GM19455 (cell line): ENCODE data around the gene TMEM108.

Source experiments
- ATAC-seq: cut with Tn5 transposase; IDR thresholded peaks from one replicate; pipeline ENCODE4 v1.9.1; 2021; ENCODE audit not compliant: unreplicated experiment

The TMEM108 gene

DNA sequence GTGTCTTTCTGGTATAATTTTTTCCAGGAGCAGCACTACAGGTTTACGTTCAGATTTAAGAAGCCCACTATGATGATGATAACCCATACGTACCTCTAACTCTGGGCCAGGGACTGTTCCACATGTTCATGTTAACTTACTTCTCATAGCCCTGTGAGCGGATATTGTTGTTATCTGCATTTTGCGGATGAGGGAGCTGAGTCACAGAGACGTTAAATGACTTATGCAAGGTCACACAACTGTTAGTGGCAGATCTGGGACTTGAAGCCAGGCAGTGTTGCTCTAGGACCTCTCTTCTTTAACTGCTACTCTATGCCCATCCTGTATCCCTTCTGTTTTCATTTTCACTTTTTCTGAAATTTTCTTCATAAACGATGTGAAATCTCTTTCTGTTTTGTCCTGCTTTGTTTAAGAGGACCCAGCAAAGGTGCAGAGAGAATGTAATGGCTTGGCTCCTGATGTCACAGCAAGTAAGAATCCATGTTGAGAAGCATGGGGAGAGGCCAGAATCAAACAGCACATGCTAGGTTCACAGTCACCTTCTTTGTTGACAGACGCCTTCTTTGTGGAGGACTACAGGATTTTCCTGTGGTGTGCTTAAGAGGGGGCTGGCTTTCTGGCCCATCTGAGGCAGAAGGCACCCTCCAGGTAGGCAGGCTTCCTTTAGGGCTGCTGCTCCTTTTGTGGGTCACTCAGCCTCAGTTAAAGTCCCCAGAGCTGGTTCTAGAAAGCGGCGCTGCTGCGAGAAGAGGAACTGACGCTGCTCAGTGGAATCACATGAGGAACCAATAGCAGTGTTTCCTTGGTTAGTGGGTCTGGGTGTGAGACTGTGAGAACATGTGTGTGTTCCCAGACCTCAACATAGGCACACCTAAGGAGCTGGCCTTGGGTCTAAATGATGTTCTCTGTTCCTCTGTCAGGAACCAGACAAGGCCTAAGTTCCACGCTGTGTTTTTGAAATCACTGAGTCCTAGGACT, 121.6 kb downstream of the TMEM108 start:
- no peak for ATAC-seq

DNA sequence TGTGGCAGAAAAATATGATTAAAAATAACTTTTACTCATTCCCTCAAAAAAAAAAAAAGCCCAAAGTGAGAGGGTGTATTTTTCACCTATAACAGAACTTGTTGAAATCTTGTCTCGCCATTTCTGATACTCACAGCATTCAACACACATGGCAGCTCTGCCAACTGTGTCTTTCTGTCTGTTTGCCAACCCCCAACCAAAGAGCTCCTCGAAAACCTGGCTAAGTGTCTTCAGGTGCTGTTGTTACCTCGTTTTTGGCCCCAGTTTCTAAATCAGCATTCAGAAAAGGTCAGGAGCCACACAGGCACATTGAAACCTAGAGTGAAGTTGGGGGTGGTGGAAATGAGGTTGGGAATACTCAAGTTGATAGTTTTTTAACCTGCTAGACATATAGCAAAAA, 123.5 kb downstream of the TMEM108 start:
- no peak for ATAC-seq

DNA sequence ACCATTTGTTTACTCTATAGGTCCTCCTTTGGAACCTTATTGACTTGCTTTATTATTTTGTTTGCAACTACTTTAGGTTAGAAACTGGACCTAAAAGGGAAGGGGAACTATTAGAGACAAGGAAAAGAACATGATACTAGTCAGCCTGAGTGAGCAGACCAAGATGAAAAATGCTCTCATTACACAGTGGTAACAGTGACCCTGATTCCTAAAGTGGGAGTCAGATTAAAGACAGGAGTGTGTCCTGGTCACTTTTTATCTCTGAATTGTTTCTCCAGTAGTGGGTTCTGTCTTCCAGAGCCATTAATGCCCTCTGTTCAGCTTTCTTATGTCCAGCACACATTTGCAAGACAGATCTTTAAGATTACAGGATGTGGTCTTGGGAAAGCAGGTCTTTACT, 124.1 kb downstream of the TMEM108 start:
- no peak for ATAC-seq

DNA sequence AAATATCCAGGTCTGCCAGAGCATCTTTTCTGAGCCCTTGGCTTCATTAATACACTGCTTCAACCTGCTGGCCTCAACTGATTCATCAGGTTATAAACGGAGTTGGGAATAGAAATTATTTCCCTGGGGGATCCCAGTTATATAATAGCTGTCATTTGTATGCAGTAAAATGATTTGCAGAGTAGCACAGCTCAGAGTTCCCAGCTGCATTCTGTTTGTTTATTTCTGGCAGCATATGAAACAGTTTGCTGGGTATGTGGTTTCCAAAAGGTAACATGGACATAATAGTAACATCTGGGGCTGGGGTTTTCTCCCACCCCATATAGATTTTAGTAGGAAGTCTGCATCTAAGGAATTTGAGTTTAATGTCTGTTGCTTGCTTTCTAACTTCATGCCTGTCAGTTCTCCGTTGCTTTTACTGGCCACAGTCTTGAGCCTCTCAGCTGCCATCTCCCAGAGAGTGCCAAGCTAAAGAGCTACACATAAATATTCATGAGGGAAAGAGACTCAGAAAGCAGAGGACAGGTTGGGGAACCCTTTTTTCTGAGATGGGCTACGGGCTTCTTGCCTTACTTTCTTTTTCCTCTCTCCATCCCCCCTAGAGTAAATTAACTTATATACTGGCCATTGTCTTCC, 124.6 kb downstream of the TMEM108 start:
- ATAC-seq, result no peak

DNA sequence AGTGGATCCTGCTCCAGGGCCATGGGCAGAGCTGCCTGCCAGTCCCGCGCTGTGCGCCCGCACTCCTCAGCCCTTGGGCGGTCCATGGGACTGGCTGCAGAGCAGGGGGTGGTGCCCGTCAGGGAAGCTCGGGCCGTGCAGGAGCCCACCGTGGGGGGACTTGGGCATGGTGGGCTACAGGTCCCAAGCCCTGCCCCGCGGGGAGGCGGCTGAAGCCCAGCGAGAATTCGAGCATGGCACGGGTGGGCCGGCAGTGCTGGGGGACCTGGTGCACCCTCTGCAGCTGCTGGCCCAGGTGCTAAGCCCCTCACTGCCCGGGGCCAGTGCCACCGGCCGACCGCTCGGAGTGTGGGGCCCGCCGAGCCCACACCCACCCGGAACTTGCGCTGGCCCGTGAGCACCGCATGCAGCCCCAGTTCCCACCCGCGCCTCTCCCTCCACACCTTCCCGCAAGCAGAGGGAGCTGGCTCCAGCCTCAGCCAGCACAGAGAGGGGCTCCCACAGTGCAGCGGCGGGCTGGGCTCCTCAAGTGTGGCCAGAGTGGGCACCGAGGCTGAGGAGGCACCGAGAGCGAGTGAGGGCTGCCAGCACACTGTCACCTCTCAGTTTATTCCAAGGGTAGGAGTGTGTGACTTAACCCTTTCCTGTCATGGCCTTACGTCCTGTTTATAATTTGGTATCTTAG, 129.3 kb downstream of the TMEM108 start:
- ATAC-seq, result no peak

DNA sequence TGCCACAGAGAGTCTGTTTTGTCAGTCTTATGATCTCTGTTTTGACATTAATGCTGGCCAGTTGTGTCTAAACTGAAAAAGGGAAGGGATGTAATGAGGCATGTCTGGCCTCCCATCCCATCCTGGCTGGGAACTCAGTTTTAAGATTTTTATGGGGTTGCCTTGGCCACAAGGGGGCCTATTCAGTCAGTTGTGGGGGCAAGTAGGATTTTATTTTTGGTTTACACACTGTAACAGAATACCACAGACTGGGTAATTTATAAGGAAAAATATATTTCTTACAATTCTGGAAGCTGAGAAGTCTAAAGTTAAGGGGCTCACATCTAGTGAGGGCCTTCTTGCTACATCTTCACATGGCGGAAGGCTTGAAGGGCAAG, 129.8 kb downstream of the TMEM108 start:
- ATAC-seq, result no peak

DNA sequence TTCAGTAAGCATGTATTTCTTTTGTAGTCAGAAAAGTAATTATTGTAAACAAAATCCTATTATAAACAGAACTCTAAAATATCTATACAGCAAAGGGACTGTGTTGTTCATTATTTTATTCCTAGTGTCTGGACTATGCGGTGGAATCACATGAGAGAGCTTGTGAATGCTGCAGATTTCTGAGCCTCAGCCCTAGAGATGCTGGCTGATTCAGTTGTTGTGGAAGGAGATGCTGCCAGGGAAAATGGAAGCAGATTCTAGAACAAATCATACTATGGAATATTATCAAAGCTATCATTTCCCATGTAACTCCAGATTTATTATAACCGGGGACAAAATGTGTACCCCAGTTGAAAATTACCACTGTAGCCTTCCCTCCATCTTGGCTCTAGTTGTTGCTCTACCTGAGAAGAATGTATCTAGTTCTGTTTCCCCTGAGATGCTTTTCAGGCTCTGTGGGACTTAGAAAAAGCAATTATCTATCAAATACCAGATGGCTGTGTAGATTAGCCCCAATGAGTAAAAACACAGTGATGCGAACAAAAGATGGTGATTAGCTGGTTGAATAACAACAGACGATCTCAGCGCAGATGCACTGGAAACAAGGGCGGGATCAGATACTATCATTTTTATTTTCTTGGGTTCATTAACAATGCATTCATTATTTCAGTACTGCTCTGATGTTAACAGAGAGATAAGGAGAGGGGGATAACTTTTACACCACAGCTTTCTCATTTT, 131.3 kb downstream of the TMEM108 start:
- ATAC-seq, result no peak

DNA sequence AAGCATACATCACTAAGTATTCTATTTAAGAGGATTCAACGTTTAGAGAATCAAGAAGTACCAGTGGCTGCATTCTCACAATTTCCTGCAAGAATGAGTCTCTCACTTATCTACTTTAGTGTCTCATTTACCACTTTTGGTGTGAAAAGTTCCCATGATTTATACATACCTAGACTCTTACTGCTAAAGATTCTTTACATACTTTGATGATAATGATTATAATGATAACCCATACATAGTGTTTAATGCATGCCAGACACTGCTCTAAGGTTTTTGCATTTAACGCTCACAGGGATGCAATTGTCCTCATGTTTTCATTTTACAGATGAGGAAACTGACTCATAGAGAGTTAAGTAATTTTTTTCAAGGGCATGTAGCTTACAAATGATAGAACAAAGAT, 133.6 kb downstream of the TMEM108 start:
- no peak for ATAC-seq

DNA sequence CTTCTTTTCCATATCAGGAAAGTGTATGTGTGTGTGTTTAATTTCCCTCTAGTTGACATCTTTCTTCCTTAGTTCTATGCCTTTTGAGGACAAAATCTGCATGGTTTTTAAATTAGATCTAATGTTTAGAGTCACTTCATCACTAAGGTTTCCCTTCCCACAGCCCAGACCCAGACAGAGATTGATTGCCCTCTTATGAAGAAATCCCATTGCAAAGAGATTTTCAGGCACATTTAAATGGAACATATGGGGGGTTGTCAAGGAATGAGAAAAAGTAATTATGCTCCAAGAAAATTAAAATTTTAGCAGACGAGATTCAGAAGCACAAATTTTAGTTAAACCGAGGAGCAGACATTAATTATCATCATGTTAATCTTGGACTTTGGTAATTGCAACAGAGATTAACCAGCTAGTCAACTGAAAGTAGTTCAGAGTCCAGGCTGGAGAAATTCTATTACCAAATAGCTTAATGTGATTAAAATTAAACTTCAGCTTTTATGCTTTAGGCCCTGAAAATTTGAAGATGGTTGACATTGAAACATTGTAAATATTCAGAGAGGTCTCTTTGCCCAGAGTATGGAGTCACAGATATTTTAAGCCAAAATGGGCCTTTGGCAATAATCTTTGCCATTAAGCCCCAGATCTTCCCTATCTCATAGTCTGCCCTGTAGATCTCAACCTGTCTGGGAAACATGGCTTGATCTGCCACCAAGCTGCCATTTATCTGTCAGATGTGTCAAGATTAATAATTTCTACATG, 143.4 kb downstream of the TMEM108 start:
- ATAC-seq, result no peak

DNA sequence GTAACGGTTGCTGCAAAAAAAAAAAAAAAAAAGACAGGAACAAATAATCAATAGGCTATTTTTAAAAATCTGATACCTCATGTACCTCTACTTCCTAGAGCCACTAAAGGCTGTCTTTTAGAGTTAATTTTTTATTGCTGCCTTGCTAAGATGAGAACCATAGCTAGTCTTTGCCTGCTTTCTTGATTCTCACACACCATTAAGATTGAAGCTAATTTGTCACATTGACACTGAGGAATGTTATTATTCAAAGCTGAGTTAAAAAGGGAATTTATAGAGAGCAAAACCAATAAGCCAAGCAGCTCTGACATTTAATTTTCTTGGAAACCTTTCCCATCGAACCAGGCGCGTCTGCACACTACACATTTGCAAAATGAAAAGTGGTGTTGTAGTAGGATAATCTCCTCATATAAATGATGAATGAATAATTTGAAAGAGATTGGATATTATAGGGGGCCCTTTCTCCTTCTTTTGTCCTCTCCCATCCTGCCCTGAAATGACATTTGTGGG, 149.7 kb downstream of the TMEM108 start:
- no peak for ATAC-seq

DNA sequence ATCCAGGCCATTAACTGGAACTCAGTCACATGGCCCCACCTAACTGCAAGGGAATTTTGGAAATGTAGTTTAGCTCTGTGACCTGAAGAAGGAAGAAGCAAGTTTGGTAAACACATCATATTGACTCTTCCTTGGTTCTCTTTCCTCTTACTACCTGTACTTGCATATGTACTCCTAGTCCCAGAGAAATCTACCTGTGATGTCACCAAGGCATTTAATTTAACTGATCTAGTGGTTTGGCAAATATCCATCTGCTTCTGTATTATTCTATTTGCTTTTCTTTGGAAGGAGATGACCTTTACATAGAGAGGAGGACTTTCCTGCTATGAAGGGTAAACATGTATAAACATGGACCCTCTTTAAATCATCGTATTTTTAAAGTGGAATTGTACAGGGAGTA, 150.8 kb downstream of the TMEM108 start:
- no peak for ATAC-seq

DNA sequence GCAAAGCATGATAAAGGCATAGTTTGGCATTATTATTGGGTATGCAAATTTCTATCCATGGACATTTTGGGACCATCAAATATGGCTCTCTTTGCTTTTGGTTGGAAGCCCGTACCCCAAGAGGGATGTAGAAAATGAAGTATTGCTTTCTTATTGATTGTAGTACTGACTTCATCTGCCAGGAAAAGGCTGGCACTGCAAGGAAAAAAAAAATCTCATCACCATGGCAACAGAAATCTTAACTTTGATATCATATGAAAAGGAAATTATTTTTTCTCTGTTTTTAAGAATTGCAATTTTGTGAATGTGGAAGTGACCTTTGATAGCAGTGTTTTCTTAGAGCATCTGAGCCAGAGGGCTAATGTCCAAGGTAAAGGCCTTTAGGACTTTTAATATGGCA, 151.7 kb downstream of the TMEM108 start:
- no peak for ATAC-seq

DNA sequence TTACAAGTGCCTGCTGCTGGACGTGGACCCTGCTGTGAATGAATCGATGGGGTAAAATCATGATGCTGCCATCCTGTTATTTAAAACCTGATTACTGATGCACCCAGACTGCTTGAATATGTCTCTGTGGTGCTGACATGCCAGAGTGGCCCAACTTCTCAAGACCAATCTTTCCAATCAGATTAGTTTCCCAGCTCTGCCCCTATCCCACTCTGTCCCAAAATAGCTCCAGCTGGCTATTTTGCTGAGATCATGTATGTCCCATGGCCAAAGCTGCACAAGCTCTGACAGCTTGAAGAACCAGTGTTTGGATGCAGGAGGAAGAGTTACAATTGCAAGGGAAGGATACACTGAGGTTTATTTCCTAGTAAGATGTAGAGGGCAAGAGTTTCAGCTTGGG, 153.6 kb downstream of the TMEM108 start:
- no peak for ATAC-seq

DNA sequence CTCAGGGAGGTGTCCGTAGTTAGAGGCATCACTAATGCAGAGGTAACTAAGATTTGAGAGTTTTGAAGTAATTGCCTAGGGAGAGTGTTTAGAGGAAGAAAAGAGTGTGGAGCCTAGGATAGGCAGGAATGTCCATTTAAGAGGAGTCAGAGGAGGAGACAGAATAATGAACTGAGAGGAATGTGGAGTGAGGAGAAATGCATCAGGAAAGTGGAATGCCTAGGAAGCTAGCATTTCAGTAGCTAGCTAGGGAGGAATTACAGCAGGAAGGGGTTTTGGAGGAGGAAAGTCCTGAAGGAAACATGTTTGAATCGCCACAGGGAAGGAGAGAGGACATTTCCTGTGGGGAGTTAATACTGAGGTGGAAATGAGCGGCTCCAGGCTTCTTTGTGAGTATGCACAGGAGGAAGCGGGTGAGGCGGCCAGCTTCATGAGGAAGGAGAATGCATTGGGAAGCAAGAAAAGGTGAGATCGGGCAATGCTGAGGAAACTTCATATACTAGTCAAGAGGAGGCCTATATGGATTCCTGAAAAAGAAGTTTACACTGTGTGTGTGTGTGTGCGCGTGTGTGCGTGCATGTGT, 154.3 kb downstream of the TMEM108 start:
- no peak for ATAC-seq

DNA sequence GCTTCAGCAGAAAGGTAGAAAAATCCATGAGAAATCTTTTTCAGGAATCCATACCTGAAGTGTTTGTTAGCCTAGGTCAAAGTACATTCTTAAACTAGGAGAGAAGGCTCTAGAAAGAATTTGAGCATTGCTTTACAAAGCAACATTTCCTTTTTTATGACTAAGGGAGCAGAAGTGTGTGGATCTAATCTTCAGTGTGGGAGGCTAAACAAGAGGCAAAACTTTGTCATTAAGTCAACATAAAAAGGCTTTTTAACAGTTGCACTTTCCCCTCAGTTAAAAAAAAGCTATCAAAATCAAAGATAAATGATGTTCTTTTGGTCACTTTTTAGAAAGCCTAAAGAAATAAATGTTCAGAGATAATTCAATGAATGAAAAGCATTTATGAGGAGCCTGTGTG, 154.8 kb downstream of the TMEM108 start:
- ATAC-seq, result no peak

DNA sequence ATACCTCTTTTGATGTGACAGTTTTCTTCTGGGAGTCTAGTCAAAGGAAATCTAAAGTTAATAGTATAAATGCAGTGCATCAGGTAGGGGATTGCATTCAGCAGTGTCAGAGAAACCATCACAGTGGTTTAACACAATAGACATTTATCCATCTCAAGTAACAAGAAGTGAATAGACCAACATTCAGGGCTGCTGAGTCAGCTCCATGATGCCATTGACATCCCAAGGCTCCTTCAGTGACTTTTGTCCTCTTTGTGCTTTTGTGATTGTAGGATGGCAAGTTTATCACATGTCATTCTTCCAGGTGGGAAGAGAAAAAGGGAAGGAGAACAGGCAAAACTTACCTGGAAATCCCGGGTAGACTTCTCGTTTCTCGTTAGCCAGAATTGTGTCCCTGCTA, 158.3 kb downstream of the TMEM108 start:
- no peak for ATAC-seq

DNA sequence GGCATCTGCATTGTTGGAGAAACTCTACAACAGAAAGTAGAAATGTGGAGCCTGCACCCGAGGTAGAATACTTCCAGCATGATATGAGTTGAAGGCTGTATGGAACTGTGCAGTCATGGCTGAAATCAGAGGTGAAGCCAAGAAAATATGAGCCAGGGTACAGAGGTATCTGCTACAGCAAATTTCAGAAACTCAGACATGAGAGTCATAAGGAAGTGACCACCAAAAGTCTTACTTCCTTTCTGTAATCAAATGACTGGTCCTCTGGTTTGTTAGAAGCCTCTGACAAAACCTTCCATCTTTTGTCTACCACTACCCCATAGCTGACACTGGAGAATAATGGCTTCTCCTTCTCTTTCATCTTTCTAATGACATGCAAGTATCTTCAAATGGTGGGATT, 159.4 kb downstream of the TMEM108 start:
- ATAC-seq, result no peak

DNA sequence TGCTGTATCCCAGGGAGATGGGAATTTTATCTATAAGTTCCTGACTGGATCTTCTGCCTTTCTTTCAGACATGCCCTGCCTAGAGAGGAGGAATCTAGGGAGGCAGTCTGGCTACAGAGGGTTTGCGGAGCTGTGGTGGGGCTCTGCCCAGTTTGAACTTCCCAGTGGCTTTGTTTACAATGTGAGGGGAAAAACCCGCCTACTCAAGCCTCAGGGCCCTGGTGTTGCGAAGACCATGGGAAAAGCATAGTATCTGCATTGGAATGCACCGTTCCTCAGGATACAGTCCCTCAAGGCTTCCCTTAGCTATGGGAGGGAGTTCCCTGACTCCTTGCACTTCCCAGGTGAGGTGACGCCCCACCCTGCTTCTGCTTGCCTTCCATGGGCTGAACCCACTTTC, 168.7 kb downstream of the TMEM108 start:
- ATAC-seq, result no peak

DNA sequence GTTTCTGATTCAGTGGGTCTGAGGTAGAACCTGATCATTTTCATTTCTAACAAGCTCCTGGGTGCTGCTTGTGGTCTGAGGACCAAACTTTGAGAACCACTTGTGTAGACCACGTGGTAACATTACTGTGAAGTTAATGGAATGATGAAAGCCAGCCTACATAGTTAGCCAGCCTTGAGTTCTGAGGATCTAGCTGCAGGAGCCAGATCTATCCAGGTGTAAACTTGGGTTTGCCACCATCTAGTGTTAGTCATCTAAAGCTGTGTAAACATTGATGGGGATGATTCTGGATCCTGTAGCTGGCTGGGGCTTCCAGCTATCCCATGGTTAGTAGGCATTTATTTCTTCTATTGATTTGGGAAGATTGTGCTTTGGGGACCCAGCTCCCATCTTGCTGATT, 170.0 kb downstream of the TMEM108 start:
- no peak for ATAC-seq
